Ureter (tissue), 1 donor: ENCODE data around the gene RTN4RL2. TPM values are rescaled to one million over a fixed set of nuclear protein-coding genes. Genes with fewer than 3 reads are reported as not detected.
A peak's percentile ranks its signal among the peaks of the same experiment; 100 is the strongest.
"Not testable (repeated sequence)": the region's sequence is repeated elsewhere in the genome, so short reads cannot be mapped to it uniquely, and the experiment has no call there.

Experiments used
- DNase-seq: peaks from one replicate; pipeline ENCODE4 v3.0.0-alpha.2; 2020; ENCODE audit warnings: low spot score
- total RNA-seq: library from RNA; stranded (reverse); gene quantifications from one replicate; pipeline ENCODE4 v1.2.4, GENCODE V29; 2023
- donor health status: DM: yes; HTN: yes; CAD: no.

RTN4RL2 gene
- total RNA-seq, 1 donor from 2014 or later = 1.5 TPM

- DNase-seq = no peak
Measured at GRCh38 chr11:57432714-57433163, 27.6 kb upstream of the RTN4RL2 start.

- DNase-seq = no peak
Measured at GRCh38 chr11:57434640-57435546, 25.4 kb upstream of the RTN4RL2 start.

GRCh38 chr11:57436031-57436430, 24.3 kb upstream of the RTN4RL2 start:
- DNase-seq = no peak

- no peak for DNase-seq
Measured at GRCh38 chr11:57438345-57439285, 21.7 kb upstream of the RTN4RL2 start.

GRCh38 chr11:57439786-57440185, 20.5 kb upstream of the RTN4RL2 start:
- DNase-seq = no peak

- DNase-seq = no peak
Measured at GRCh38 chr11:57440744-57441414, 19.4 kb upstream of the RTN4RL2 start.

GRCh38 chr11:57444362-57445121, 15.8 kb upstream of the RTN4RL2 start:
- DNase-seq = no peak

- not testable (repeated sequence) for DNase-seq
Measured at GRCh38 chr11:57445122-57445394, 15.3 kb upstream of the RTN4RL2 start.

GRCh38 chr11:57446055-57446454, 14.3 kb upstream of the RTN4RL2 start:
- no peak for DNase-seq

- no peak for DNase-seq
Measured at GRCh38 chr11:57453543-57454177, 6.7 kb upstream of the RTN4RL2 start.

- DNase-seq = peak; percentile 91
Measured at GRCh38 chr11:57456960-57457642, 3.2 kb upstream of the RTN4RL2 start.

- DNase-seq = no peak
Measured at GRCh38 chr11:57457643-57458023, 2.7 kb upstream of the RTN4RL2 start.

- peak; percentile 39 for DNase-seq
Measured at GRCh38 chr11:57458060-57458409, 2.3 kb upstream of the RTN4RL2 start.

GRCh38 chr11:57458410-57459163, 1.7 kb upstream of the RTN4RL2 start:
- peak; percentile 58 for DNase-seq

GRCh38 chr11:57459164-57460021, 935 bp upstream of the RTN4RL2 start:
- DNase-seq = peak; percentile 41

- peak; percentile 43 for DNase-seq
Measured at GRCh38 chr11:57460758-57461749, 726 bp downstream of the RTN4RL2 start.

GRCh38 chr11:57461841-57462489, 1.6 kb downstream of the RTN4RL2 start:
- DNase-seq = no peak
